HepG2 (cell line): ENCODE measurements around the gene PHACTR1. TPM values are rescaled to one million over a fixed set of nuclear protein-coding genes. Genes with fewer than 3 reads are reported as not detected.

Source experiments
- ATAC-seq: fragments of 200-7000 bp; cut with Tn5 transposase; 3 replicates; pipeline ENCODE4 v1.9.1; 2020; ENCODE audit warnings: mild to moderate bottlenecking, moderate library complexity
- BruUV-seq: library from RNA; stranded (reverse); fragments of 400-500 nt; replicated peaks from 2 replicates; lab custom pipeline; 2021; lab: Mats Ljungman, UMichigan
- CTCF ChIA-PET: fragments of 300-600 bp; formaldehyde crosslinking; extraction: SDS; loops from one replicate; lab custom pipeline; 2021; ENCODE audit warnings: low total read pairs, inconsistent platforms, low intra/inter-chr PET ratio; lab: Yijun Ruan, JAX
- POLR2A ChIA-PET: fragments of 350-600 bp; sonication (Branson Sonifier 250); formaldehyde crosslinking; loops from one replicate; lab custom pipeline; 2020; ENCODE audit warnings: antibody characterized with exemption, inconsistent platforms; lab: Yijun Ruan, JAX
- DNase-seq: peaks from one replicate; pipeline ENCODE4 v3.0.0-alpha.2; 2015; ENCODE audit warnings: low spot score
- FAIRE-seq: peaks from 3 replicates; lab custom pipeline; 2011; peaks lifted over from hg19 to GRCh38; lab: Jason Lieb, UNC
- H2AFZ ChIP-seq: one replicate; pipeline ENCODE4 v1.6.1; 2011; ENCODE audit warnings: low read length, inconsistent platforms
- H3K27ac ChIP-seq: fragments of 300-600 bp; 3 replicates; pipeline ENCODE4 v1.8.0; 2011; ENCODE audit warnings: mixed run types, mild to moderate bottlenecking, mixed read lengths, low read length, inconsistent platforms; ENCODE audit not compliant: insufficient read depth; ENCODE audit errors: extremely low read length
- H3K27me3 ChIP-seq, 2 experiments: fragments of 200-600 bp in 1 of 2; 2 replicates in 1 of 2; 3 replicates in 1 of 2; pipeline versions ENCODE4 v1.6.0 to v1.8.0; 2011; ENCODE audit warnings: low read length in 2 of 2, mild to moderate bottlenecking in 2 of 2, moderate library complexity in 2 of 2, inconsistent platforms in 1 of 2; ENCODE audit not compliant: insufficient read depth in 2 of 2, control insufficient read depth in 1 of 2
- H3K36me3 ChIP-seq, 2 experiments: fragments of 200-600 bp in 1 of 2; replicated peaks in 1 of 2; 2 replicates in 1 of 2; 3 replicates in 1 of 2; pipeline versions ENCODE4 v1.5.1 to v1.8.0; 2011; ENCODE audit warnings: low read length in 2 of 2, inconsistent platforms in 1 of 2; ENCODE audit not compliant: insufficient read depth in 2 of 2, control insufficient read depth in 1 of 2
- H3K4me1 ChIP-seq: 2 replicates; pipeline ENCODE4 v1.5.1; 2012; ENCODE audit warnings: low read length, inconsistent platforms; ENCODE audit not compliant: insufficient read depth
- H3K4me2 ChIP-seq: 2 replicates; pipeline ENCODE4 v1.6.0; 2011; ENCODE audit warnings: low read depth, low read length, inconsistent platforms
- H3K4me3 ChIP-seq, 3 experiments: fragments of 200-600 bp in 1 of 3; sonication (generic), shearing (Covaris generic) in 1 of 3; replicated peaks in 1 of 3; 2 replicates each; pipeline ENCODE4 v1.5.1; 2011 to 2016; ENCODE audit warnings: low read length in 3 of 3, inconsistent platforms in 2 of 3, low read depth in 2 of 3, mild to moderate bottlenecking in 2 of 3, control low read depth in 1 of 3, mixed read lengths in 1 of 3; ENCODE audit not compliant: insufficient read depth in 1 of 3
- H3K79me2 ChIP-seq: one replicate; pipeline ENCODE4 v1.6.1; 2011; ENCODE audit warnings: low read length, inconsistent platforms; ENCODE audit not compliant: insufficient read depth
- H3K9ac ChIP-seq: 2 replicates; pipeline ENCODE4 v1.6.0; 2011; ENCODE audit warnings: mild to moderate bottlenecking, low read depth, low read length, inconsistent platforms; ENCODE audit not compliant: insufficient read depth
- H3K9me3 ChIP-seq: 2 replicates; pipeline ENCODE4 v1.5.1; 2012; ENCODE audit warnings: mild to moderate bottlenecking, low read length
- H4K20me1 ChIP-seq: 2 replicates; pipeline ENCODE4 v1.6.0; 2011; ENCODE audit warnings: inconsistent platforms, mild to moderate bottlenecking, low read length, moderate library complexity; ENCODE audit not compliant: insufficient read depth
- CBX1 ChIP-seq: IDR thresholded peaks from one replicate; pipeline ENCODE4 v1.6.1; 2016; ENCODE audit warnings: antibody characterized with exemption, low read depth
- FOXP1 ChIP-seq, 2 experiments: fragments of 450-650 bp in 1 of 2; IDR thresholded peaks; 2 replicates each; pipeline ENCODE4 v1.6.1; 2017 to 2018; ENCODE audit warnings: antibody characterized with exemption in 1 of 2
- GABPB1 ChIP-seq: IDR thresholded peaks from 2 replicates; pipeline ENCODE4 v1.6.1; 2016; ENCODE audit warnings: mild to moderate bottlenecking, missing genetic modification reagents, moderate library complexity, missing compliant biosample characterization
- IKZF1 ChIP-seq: fragments of 450-650 bp; IDR thresholded peaks from 2 replicates; pipeline ENCODE4 v1.7.1; 2016
- KMT2A ChIP-seq: sonication (generic); formaldehyde crosslinking; IDR thresholded peaks from 2 replicates; pipeline ENCODE4 v1.4.0; 2020; ENCODE audit warnings: missing genetic modification reagents
- MYC ChIP-seq: sonication (generic); formaldehyde crosslinking; IDR thresholded peaks from 2 replicates; pipeline ENCODE4 v1.9.0; 2021; ENCODE audit warnings: missing genetic modification reagents, borderline replicate concordance
- PHF8 ChIP-seq: sonication (generic); formaldehyde crosslinking; IDR thresholded peaks from 2 replicates; pipeline ENCODE4 v1.5.0; 2020; ENCODE audit warnings: missing genetic modification reagents
- SKI ChIP-seq: fragments of 450-650 bp; IDR thresholded peaks from one replicate; pipeline ENCODE4 v1.6.1; 2018; ENCODE audit warnings: mild to moderate bottlenecking; ENCODE audit not compliant: partially characterized antibody
- STAG1 ChIP-seq: sonication (generic); formaldehyde crosslinking; IDR thresholded peaks from 2 replicates; pipeline ENCODE4 v1.4.0; 2020; ENCODE audit warnings: missing genetic modification reagents
- ZBTB20 ChIP-seq: sonication (generic); formaldehyde crosslinking; IDR thresholded peaks from 2 replicates; pipeline ENCODE4 v1.8.1; 2023; ENCODE audit warnings: missing genetic modification reagents, low read depth, mild to moderate bottlenecking, borderline replicate concordance
- ZNF556 ChIP-seq: sonication (generic); formaldehyde crosslinking; IDR thresholded peaks from 2 replicates; pipeline ENCODE4 v1.4.0; 2020; ENCODE audit warnings: mild to moderate bottlenecking, missing genetic modification reagents, borderline replicate concordance
- ZNF761 ChIP-seq: sonication (generic); formaldehyde crosslinking; conservative IDR thresholded peaks from 2 replicates; pipeline ENCODE4 v1.4.0; 2020; ENCODE audit warnings: mild to moderate bottlenecking, missing genetic modification reagents
- ZNF775 ChIP-seq: sonication (generic); formaldehyde crosslinking; IDR thresholded peaks from 2 replicates; pipeline ENCODE4 v1.4.0; 2020; ENCODE audit warnings: missing genetic modification reagents, mild to moderate bottlenecking, moderate library complexity, borderline replicate concordance
- WGBS: methylation state at CpG from one replicate; pipeline ENCODE4 v1.1.6; 2017; ENCODE audit warnings: low lambda C conversion rate; 5-methylcytosine and 5-hydroxymethylcytosine counted together
- in situ Hi-C: cut with HindIII; loops from 2 replicates; pipeline ENCODE4 v1.10.0; 2017; ENCODE audit warnings: low pct_unique_long_range_greater_than_20kb; ENCODE audit not compliant: extremely low pct_ligation_motif_present
- intact Hi-C: fragments of 100-400 bp; cut with micrococcal nuclease; formaldehyde crosslinking; loops from one replicate; pipeline ENCODE4 v1.10.0; 2022; ENCODE audit not compliant: unreplicated experiment
- polyA plus RNA-seq, 8 experiments: library from polyadenylated mRNA; depleted of rRNA in 3 of 8; stranded (reverse) in 7 of 8; unstranded in 1 of 8; fragments of >200 nt; fragmentation: Illumina TruSeq in 4 of 8; extraction: Trizol in 4 of 8; gene quantifications; 2 replicates each; pipeline versions ENCODE4 v1.2.1 to v1.2.3, GENCODE V29; 2011 to 2016; ENCODE audit warnings: low read depth in 4 of 8, missing spikeins in 1 of 8, mixed read lengths in 1 of 8; ENCODE audit not compliant: insufficient read depth in 1 of 8
- total RNA-seq, 5 experiments: library from RNA; depleted of rRNA; stranded (reverse); fragments of >200 nt; fragmentation: Illumina TruSeq; extraction: Trizol; gene quantifications; 2 replicates each; pipeline ENCODE4 v1.2.3, GENCODE V29; 2016; ENCODE audit warnings: low read depth in 1 of 5
- TF ChIP-seq, protein P1 (sequence below): sonication (generic); formaldehyde crosslinking; IDR thresholded peaks from 2 replicates; pipeline ENCODE4 v1.4.0; 2020; ENCODE audit warnings: missing genetic modification reagents, borderline replicate concordance
- TF ChIP-seq, protein P2 (sequence below): sonication (generic); formaldehyde crosslinking; IDR thresholded peaks from 2 replicates; pipeline ENCODE4 v1.5.1; 2020; ENCODE audit warnings: missing genetic modification reagents, mild to moderate bottlenecking, borderline replicate concordance
- TF ChIP-seq, protein P3 (sequence below): sonication (generic); formaldehyde crosslinking; conservative IDR thresholded peaks from 2 replicates; pipeline ENCODE4 v1.8.1; 2023; ENCODE audit warnings: missing genetic modification reagents
- TF ChIP-seq, protein P4 (sequence below): sonication (generic); formaldehyde crosslinking; IDR thresholded peaks from 2 replicates; pipeline ENCODE4 v1.4.0; 2020; ENCODE audit warnings: missing genetic modification reagents

PHACTR1 gene
- total and polyA plus RNA-seq, 2 of the 13 experiments (the other 11 are each of a cell fraction or from before 2014, with no cell fraction given), result 0.09 TPM; not detected in 1

GRCh38 chr6:13195803-13196202, 479.2 kb downstream of the PHACTR1 start:
- Histone ChIP-seq H3K79me2 (no peaks in the 10 kb centered on the region), H3K4me1 (no peaks in the 10 kb centered on the region), H3K4me3 (no peak overlapping the region), H3K9me3 (no peaks in the 10 kb centered on the region), H3K4me2 (no peak overlapping the region), H3K36me3 (no peaks in the 10 kb centered on the region), H3K27ac (no peak overlapping the region), H3K27me3 (0 out of 5 replicates have a peak, but pooled peaks cover 0 to 11% of the 10 kb centered on the region in 2 experiments), H2AFZ (no peak overlapping the region), H4K20me1 (no peaks in the 10 kb centered on the region), H3K9ac (no peak overlapping the region)
- FAIRE-seq (no peak), DNase-seq (no peak), ATAC-seq (no peak)
- no TSS peak for BruUV-seq
- ChIA-PET CTCF (interaction anchor here (1.6 kb wide), 1 partner anchor 136 kb away, joined by 26 read pairs; no protein-coding TSS in a partner anchor), POLR2A (no interaction called here)
- intact Hi-C loops (loop anchor here (1.0 kb wide), 3 partner anchors 82 to 136 kb away; partner anchors contain the start of gene TBC1D7), in situ Hi-C loops (loop anchor here (10.0 to 25.0 kb wide), 2 partner anchors 139 to 341 kb away; no protein-coding TSS in a partner anchor)
- 52% methylated on average over 5 of the region's 5 CpGs for whole genome bisulfite sequencing
- no peak for TF ChIP-seq ZNF761 (CRISPR knock-in tag)
- TF ChIP-seq, protein P1, sequence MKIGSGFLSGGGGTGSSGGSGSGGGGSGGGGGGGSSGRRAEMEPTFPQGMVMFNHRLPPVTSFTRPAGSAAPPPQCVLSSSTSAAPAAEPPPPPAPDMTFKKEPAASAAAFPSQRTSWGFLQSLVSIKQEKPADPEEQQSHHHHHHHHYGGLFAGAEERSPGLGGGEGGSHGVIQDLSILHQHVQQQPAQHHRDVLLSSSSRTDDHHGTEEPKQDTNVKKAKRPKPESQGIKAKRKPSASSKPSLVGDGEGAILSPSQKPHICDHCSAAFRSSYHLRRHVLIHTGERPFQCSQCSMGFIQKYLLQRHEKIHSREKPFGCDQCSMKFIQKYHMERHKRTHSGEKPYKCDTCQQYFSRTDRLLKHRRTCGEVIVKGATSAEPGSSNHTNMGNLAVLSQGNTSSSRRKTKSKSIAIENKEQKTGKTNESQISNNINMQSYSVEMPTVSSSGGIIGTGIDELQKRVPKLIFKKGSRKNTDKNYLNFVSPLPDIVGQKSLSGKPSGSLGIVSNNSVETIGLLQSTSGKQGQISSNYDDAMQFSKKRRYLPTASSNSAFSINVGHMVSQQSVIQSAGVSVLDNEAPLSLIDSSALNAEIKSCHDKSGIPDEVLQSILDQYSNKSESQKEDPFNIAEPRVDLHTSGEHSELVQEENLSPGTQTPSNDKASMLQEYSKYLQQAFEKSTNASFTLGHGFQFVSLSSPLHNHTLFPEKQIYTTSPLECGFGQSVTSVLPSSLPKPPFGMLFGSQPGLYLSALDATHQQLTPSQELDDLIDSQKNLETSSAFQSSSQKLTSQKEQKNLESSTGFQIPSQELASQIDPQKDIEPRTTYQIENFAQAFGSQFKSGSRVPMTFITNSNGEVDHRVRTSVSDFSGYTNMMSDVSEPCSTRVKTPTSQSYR (CRISPR knock-in tag), result no peak
- no peak for TF ChIP-seq ZBTB20 (CRISPR knock-in tag)
- TF ChIP-seq SKI, result no peak
- TF ChIP-seq, protein P2, sequence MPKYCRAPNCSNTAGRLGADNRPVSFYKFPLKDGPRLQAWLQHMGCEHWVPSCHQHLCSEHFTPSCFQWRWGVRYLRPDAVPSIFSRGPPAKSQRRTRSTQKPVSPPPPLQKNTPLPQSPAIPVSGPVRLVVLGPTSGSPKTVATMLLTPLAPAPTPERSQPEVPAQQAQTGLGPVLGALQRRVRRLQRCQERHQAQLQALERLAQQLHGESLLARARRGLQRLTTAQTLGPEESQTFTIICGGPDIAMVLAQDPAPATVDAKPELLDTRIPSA (CRISPR knock-in tag), result no peak
- no peak for TF ChIP-seq IKZF1
- no peak for TF ChIP-seq ZNF556 (CRISPR knock-in tag)
- TF ChIP-seq KMT2A, result no peak
- TF ChIP-seq, protein P3, sequence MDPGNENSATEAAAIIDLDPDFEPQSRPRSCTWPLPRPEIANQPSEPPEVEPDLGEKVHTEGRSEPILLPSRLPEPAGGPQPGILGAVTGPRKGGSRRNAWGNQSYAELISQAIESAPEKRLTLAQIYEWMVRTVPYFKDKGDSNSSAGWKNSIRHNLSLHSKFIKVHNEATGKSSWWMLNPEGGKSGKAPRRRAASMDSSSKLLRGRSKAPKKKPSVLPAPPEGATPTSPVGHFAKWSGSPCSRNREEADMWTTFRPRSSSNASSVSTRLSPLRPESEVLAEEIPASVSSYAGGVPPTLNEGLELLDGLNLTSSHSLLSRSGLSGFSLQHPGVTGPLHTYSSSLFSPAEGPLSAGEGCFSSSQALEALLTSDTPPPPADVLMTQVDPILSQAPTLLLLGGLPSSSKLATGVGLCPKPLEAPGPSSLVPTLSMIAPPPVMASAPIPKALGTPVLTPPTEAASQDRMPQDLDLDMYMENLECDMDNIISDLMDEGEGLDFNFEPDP (CRISPR knock-in tag), result no peak
- TF ChIP-seq FOXP1 (IDR thresholded peaks at IDR 0.05), result no peak
- TF ChIP-seq FOXP1 (CRISPR knock-in tag; IDR thresholded peaks at IDR 0.05), result no peak
- no peak for TF ChIP-seq GABPB1 (CRISPR knock-in tag)
- no peak for TF ChIP-seq STAG1
- no peak for TF ChIP-seq CBX1
- TF ChIP-seq, protein P4, sequence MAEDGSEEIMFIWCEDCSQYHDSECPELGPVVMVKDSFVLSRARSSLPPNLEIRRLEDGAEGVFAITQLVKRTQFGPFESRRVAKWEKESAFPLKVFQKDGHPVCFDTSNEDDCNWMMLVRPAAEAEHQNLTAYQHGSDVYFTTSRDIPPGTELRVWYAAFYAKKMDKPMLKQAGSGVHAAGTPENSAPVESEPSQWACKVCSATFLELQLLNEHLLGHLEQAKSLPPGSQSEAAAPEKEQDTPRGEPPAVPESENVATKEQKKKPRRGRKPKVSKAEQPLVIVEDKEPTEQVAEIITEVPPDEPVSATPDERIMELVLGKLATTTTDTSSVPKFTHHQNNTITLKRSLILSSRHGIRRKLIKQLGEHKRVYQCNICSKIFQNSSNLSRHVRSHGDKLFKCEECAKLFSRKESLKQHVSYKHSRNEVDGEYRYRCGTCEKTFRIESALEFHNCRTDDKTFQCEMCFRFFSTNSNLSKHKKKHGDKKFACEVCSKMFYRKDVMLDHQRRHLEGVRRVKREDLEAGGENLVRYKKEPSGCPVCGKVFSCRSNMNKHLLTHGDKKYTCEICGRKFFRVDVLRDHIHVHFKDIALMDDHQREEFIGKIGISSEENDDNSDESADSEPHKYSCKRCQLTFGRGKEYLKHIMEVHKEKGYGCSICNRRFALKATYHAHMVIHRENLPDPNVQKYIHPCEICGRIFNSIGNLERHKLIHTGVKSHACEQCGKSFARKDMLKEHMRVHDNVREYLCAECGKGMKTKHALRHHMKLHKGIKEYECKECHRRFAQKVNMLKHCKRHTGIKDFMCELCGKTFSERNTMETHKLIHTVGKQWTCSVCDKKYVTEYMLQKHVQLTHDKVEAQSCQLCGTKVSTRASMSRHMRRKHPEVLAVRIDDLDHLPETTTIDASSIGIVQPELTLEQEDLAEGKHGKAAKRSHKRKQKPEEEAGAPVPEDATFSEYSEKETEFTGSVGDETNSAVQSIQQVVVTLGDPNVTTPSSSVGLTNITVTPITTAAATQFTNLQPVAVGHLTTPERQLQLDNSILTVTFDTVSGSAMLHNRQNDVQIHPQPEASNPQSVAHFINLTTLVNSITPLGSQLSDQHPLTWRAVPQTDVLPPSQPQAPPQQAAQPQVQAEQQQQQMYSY (CRISPR knock-in tag), result no peak
- TF ChIP-seq ZNF775 (CRISPR knock-in tag), result no peak
- TF ChIP-seq PHF8 (CRISPR knock-in tag), result no peak
- no peak for TF ChIP-seq MYC (CRISPR knock-in tag)
